Hepatocyte (in vitro differentiated cells): ENCODE data around the gene PMEPA1. TPM values are rescaled to one million over a fixed set of nuclear protein-coding genes. Genes with fewer than 3 reads are reported as not detected.

Experiments
- DNase-seq: peaks from one replicate; pipeline ENCODE4 v3.0.0-alpha.2; 2016; ENCODE audit warnings: low spot score
- H2AFZ ChIP-seq: fragments of 200-600 bp; sonication (generic); 2 replicates; pipeline ENCODE4 v1.6.0; 2016; ENCODE audit warnings: antibody characterized with exemption, mild to moderate bottlenecking
- H3K27ac ChIP-seq: fragments of 200-600 bp; sonication (generic); 2 replicates; pipeline ENCODE4 v1.5.1; 2016; ENCODE audit warnings: mild to moderate bottlenecking
- H3K27me3 ChIP-seq: fragments of 200-600 bp; sonication (generic); 2 replicates; pipeline ENCODE4 v1.6.1; 2016
- H3K36me3 ChIP-seq: fragments of 200-600 bp; sonication (generic); replicated peaks from 2 replicates; pipeline ENCODE4 v1.5.1; 2016; ENCODE audit warnings: low read depth; ENCODE audit not compliant: insufficient read depth
- H3K4me1 ChIP-seq: fragments of 200-600 bp; sonication (generic); 2 replicates; pipeline ENCODE4 v1.5.1; 2016; ENCODE audit warnings: mild to moderate bottlenecking, moderate library complexity; ENCODE audit not compliant: insufficient read depth
- H3K4me2 ChIP-seq: fragments of 200-600 bp; sonication (generic); 2 replicates; pipeline ENCODE4 v1.6.0; 2016
- H3K4me3 ChIP-seq: fragments of 200-600 bp; sonication (generic); 2 replicates; pipeline ENCODE4 v1.5.1; 2016; ENCODE audit warnings: mild to moderate bottlenecking
- H3K79me2 ChIP-seq: fragments of 200-600 bp; sonication (generic); 2 replicates; pipeline ENCODE4 v1.6.0; 2017; ENCODE audit warnings: mild to moderate bottlenecking
- H3K9me2 ChIP-seq: fragments of 200-600 bp; sonication (generic); replicated peaks from 2 replicates; pipeline ENCODE4 v1.6.0; 2017; ENCODE audit warnings: mild to moderate bottlenecking; ENCODE audit not compliant: insufficient read depth
- H3K9me3 ChIP-seq: fragments of 200-600 bp; sonication (generic); 2 replicates; pipeline ENCODE4 v1.5.1; 2016; ENCODE audit warnings: low read depth, mild to moderate bottlenecking
- H4K20me1 ChIP-seq: fragments of 200-600 bp; sonication (generic); 2 replicates; pipeline ENCODE4 v1.6.0; 2016; ENCODE audit warnings: mild to moderate bottlenecking; ENCODE audit not compliant: insufficient read depth, poor library complexity, severe bottlenecking
- EZH2 ChIP-seq: fragments of 200-600 bp; sonication (generic); IDR thresholded peaks from 2 replicates; pipeline ENCODE4 v1.6.1; 2016; ENCODE audit warnings: antibody characterized with exemption, mild to moderate bottlenecking, borderline replicate concordance
- EZH2phosphoT487 ChIP-seq: fragments of 200-600 bp; sonication (generic); IDR thresholded peaks from one replicate; pipeline ENCODE4 v1.6.1; 2018; ENCODE audit warnings: antibody characterized with exemption, mild to moderate bottlenecking, low read depth, moderate library complexity; ENCODE audit not compliant: unreplicated experiment, severe bottlenecking
- WGBS: methylation state at CpG from one replicate; pipeline ENCODE4 v1.1.6; 2016; ENCODE audit warnings: low lambda C conversion rate; ENCODE audit errors: missing lambda C conversion rate; 5-methylcytosine and 5-hydroxymethylcytosine counted together
- polyA plus RNA-seq: library from polyadenylated mRNA; unstranded; fragments of >200 nt; fragmentation: Nextera tagmentation; extraction: Ambion mirVana; gene quantifications from 2 replicates; pipeline ENCODE4 v1.2.1, GENCODE V29; 2016
- total RNA-seq: library from RNA; depleted of rRNA; stranded (reverse); fragments of >200 nt; gene quantifications from 2 replicates; pipeline ENCODE4 v1.2.3, GENCODE V29; 2014
- TF ChIP-seq, protein P1 (sequence below): fragments of 200-600 bp; sonication (generic); IDR thresholded peaks from 2 replicates; pipeline ENCODE4 v1.5.1; 2016; ENCODE audit warnings: antibody characterized with exemption, mild to moderate bottlenecking; ENCODE audit not compliant: poor library complexity

Gene PMEPA1
- total and polyA plus RNA-seq, 2 experiments from 2014 or later, result 6.8 to 40.3 TPM

DNA sequence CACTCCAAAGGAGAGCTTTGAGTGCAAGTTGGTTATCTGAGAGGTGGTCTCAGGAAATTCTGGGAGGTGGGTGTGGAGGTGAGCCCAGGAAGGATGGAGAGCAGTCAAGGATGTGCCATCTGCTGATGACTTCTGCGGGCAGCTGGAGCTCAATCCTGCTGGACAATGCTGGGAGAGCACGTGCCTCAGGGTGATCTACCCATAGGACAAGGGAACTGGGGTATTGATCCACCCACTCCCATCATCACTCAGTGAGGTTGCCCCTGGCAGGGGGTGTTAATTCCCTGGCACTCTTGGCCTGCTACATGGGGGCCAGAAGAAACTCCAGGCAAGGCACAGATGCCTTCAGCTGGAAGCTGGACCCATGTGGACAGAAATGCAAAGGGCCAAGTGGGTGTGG lies 82.5 kb downstream of the PMEPA1 start:
- no peak for DNase-seq
- Histone ChIP-seq H3K4me3 (no peak overlapping the region), H3K79me2 (no peaks in the 10 kb centered on the region), H3K27ac (peak overlapping the region; percentile 49), H3K27me3 (no peaks in the 10 kb centered on the region), H4K20me1 (no peaks in the 10 kb centered on the region), H3K36me3 (no peaks in the 10 kb centered on the region), H3K4me2 (no peak overlapping the region), H3K4me1 (no peaks in the 10 kb centered on the region), H3K9me2 (no peaks in the 10 kb centered on the region), H3K9me3 (no peaks in the 10 kb centered on the region), H2AFZ (no peak overlapping the region)
- WGBS, result 93% methylated on average over 2 of the region's 2 CpGs
- no peak for TF ChIP-seq EZH2phosphoT487
- TF ChIP-seq, protein P1, sequence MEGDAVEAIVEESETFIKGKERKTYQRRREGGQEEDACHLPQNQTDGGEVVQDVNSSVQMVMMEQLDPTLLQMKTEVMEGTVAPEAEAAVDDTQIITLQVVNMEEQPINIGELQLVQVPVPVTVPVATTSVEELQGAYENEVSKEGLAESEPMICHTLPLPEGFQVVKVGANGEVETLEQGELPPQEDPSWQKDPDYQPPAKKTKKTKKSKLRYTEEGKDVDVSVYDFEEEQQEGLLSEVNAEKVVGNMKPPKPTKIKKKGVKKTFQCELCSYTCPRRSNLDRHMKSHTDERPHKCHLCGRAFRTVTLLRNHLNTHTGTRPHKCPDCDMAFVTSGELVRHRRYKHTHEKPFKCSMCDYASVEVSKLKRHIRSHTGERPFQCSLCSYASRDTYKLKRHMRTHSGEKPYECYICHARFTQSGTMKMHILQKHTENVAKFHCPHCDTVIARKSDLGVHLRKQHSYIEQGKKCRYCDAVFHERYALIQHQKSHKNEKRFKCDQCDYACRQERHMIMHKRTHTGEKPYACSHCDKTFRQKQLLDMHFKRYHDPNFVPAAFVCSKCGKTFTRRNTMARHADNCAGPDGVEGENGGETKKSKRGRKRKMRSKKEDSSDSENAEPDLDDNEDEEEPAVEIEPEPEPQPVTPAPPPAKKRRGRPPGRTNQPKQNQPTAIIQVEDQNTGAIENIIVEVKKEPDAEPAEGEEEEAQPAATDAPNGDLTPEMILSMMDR, result no peak
- TF ChIP-seq EZH2, result no peak

DNA sequence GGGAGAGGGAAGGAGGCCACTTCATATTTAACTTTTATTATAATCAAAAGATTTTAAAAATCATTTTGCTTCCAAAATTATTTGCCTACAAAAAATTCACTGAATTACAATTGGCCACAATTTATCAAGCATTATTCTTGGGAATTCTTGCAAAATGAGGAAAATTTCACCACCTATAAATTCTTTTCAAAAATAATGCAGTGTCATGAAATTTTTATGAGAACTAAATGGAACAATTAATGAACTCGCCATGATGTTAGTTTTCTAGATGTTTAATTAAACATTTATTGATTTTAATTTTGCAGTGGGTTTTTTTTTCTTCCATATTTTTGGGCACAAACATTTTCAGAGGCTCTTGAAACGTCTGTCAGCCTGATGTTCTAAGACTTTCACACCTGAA lies 83.8 kb downstream of the PMEPA1 start:
- H3K9me3 ChIP-seq, result no peaks in the 10 kb centered on the region
- H3K4me1 ChIP-seq, result no peaks in the 10 kb centered on the region
- no peaks in the 10 kb centered on the region for H3K9me2 ChIP-seq
- no peaks in the 10 kb centered on the region for H3K36me3 ChIP-seq
- H4K20me1 ChIP-seq, result no peaks in the 10 kb centered on the region
- no peak overlapping the region for H2AFZ ChIP-seq
- WGBS, result 79% methylated on average over 2 of the region's 2 CpGs
- no peaks in the 10 kb centered on the region for H3K27me3 ChIP-seq
- H3K4me2 ChIP-seq, result no peak overlapping the region
- no peak overlapping the region for H3K4me3 ChIP-seq
- no peak for DNase-seq
- TF ChIP-seq EZH2phosphoT487 (no peak), EZH2 (no peak)
- no peaks in the 10 kb centered on the region for H3K79me2 ChIP-seq
- H3K27ac ChIP-seq, result no peak overlapping the region

DNA sequence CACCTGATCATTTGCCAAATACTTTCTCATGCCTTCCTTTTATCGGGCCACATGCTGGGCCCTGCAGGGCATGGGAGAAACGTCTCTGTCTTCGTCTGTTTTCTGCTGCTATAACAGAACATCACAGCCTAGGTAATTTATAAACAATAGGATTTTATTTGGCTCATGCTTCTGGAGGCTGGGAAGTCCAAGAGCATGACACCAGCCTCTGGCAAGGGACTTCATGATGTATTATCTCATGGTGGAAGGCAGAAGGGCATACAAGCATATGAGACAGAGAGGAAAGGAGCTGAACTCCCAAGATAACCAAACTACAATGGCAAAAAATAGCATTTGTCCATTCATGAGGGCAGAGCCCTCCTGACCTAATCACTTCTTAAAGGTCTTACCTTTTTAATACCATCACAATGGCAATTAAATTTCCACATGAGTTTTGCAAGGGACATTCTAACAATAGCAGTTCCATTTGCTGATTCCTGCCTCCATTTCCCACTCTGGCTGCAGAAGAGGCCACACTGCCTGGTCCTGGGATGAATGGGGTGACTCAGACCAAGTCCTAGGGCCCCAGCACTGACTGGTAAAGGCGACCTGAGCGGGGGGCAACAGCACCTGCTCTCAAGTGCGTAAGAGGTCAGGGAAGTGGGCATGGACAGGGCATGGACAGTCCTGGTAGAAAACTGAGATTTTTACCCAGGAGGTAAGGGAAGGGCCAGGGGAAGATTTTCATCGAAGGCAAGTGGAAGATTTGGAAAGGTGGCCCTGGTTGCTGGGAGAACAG lies 84.4 kb downstream of the PMEPA1 start:
- TF ChIP-seq EZH2phosphoT487 (no peak), EZH2 (no peak)
- TF ChIP-seq, protein P1, result no peak
- Histone ChIP-seq H3K27me3 (no peaks in the 10 kb centered on the region), H3K9me3 (no peaks in the 10 kb centered on the region), H3K4me3 (no peak overlapping the region), H3K9me2 (no peaks in the 10 kb centered on the region), H3K79me2 (no peaks in the 10 kb centered on the region), H3K36me3 (no peaks in the 10 kb centered on the region), H3K4me2 (no peak overlapping the region), H4K20me1 (no peaks in the 10 kb centered on the region), H2AFZ (no peak overlapping the region), H3K27ac (no peak overlapping the region), H3K4me1 (no peaks in the 10 kb centered on the region)
- WGBS, result 89% methylated on average over 7 of the region's 7 CpGs
- DNase-seq, result no peak

DNA sequence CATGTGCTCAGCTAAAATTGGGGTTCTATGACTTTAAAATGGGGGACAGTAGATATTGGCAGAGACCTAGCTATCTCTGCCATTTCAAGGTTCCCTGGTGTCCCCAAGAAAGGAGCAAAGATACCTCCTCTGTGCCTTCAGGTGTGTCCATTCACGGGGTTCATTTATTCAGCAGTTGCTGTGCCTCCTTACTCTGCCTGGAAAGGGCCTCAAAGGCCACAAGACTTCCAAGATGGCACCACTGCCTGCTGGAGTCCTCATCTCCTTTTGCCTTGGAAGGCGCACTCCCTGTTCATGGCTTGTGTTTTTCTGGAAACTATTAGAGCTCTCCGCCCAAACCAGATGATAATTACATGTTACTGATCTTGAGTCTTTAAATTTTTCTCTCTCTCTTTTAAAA lies 85.7 kb downstream of the PMEPA1 start:
- no peak overlapping the region for H3K4me3 ChIP-seq
- no peak overlapping the region for H3K27ac ChIP-seq
- H3K4me1 ChIP-seq, result no peaks in the 10 kb centered on the region
- no peaks in the 10 kb centered on the region for H3K27me3 ChIP-seq
- no peaks in the 10 kb centered on the region for H4K20me1 ChIP-seq
- no peaks in the 10 kb centered on the region for H3K79me2 ChIP-seq
- H3K9me3 ChIP-seq, result no peaks in the 10 kb centered on the region
- no peak for DNase-seq
- TF ChIP-seq EZH2 (no peak), EZH2phosphoT487 (no peak)
- TF ChIP-seq, protein P1, result no peak
- no peak overlapping the region for H3K4me2 ChIP-seq
- 84% methylated on average over 3 of the region's 3 CpGs for WGBS
- H3K36me3 ChIP-seq, result no peaks in the 10 kb centered on the region
- H3K9me2 ChIP-seq, result no peaks in the 10 kb centered on the region
- no peak overlapping the region for H2AFZ ChIP-seq
